ENCODE data around the gene DSCAM.

The DSCAM gene

GRCh38 chr21:40729761-40730425 is 117.1 kb downstream of the DSCAM start:
- H3K9me3 Mint-ChIP-seq: no peaks in the 10 kb centered on the region
- H3K27me3 Mint-ChIP-seq (ENCODE audit: low read depth): no peaks in the 10 kb centered on the region
- no peak overlapping the region for H3K27ac Mint-ChIP-seq
- no peak overlapping the region for H3K4me3 Mint-ChIP-seq
- no peaks in the 10 kb centered on the region for H3K4me1 Mint-ChIP-seq (ENCODE audit: low read depth)
- no peaks in the 10 kb centered on the region for H3K36me3 Mint-ChIP-seq (ENCODE audit: low read depth)

GRCh38 chr21:40723966-40724365 is 123.0 kb downstream of the DSCAM start:
- no peaks in the 10 kb centered on the region for H3K36me3 Mint-ChIP-seq (ENCODE audit: low read depth)
- no peak overlapping the region for H3K27ac Mint-ChIP-seq
- no peaks in the 10 kb centered on the region for H3K27me3 Mint-ChIP-seq (ENCODE audit: low read depth)
- H3K4me3 Mint-ChIP-seq: no peak overlapping the region
- no peaks in the 10 kb centered on the region for H3K4me1 Mint-ChIP-seq (ENCODE audit: low read depth)
- H3K9me3 Mint-ChIP-seq: peaks cover 23% of the 10 kb centered on the region

GRCh38 chr21:40723317-40723716 is 123.6 kb downstream of the DSCAM start:
- no peaks in the 10 kb centered on the region for H3K4me1 Mint-ChIP-seq (ENCODE audit: low read depth)
- H3K36me3 Mint-ChIP-seq (ENCODE audit: low read depth): no peaks in the 10 kb centered on the region
- H3K27me3 Mint-ChIP-seq (ENCODE audit: low read depth): no peaks in the 10 kb centered on the region
- no peak overlapping the region for H3K27ac Mint-ChIP-seq
- no peak overlapping the region for H3K4me3 Mint-ChIP-seq
- H3K9me3 Mint-ChIP-seq: peaks cover 25% of the 10 kb centered on the region

GRCh38 chr21:40719615-40720014 is 127.3 kb downstream of the DSCAM start:
- H3K36me3 Mint-ChIP-seq (ENCODE audit: low read depth): no peaks in the 10 kb centered on the region
- H3K27me3 Mint-ChIP-seq (ENCODE audit: low read depth): no peaks in the 10 kb centered on the region
- peaks cover 28% of the 10 kb centered on the region for H3K9me3 Mint-ChIP-seq
- H3K4me3 Mint-ChIP-seq: no peak overlapping the region
- H3K4me1 Mint-ChIP-seq (ENCODE audit: low read depth): no peaks in the 10 kb centered on the region
- no peak overlapping the region for H3K27ac Mint-ChIP-seq

- Mint-ChIP-seq H3K27ac (no peak overlapping the region), H3K4me3 (no peak overlapping the region), H3K36me3 (ENCODE audit: low read depth) (no peaks in the 10 kb centered on the region), H3K4me1 (ENCODE audit: low read depth) (no peaks in the 10 kb centered on the region), H3K9me3 (peaks cover 29% of the 10 kb centered on the region), H3K27me3 (ENCODE audit: low read depth) (no peaks in the 10 kb centered on the region)
These were observed 129.9 kb downstream of the DSCAM start for GRCh38 chr21:40717028-40717427.

GRCh38 chr21:40714536-40714935 is 132.4 kb downstream of the DSCAM start:
- Mint-ChIP-seq H3K27ac (no peak overlapping the region), H3K36me3 (ENCODE audit: low read depth) (no peaks in the 10 kb centered on the region), H3K9me3 (peaks cover 11% of the 10 kb centered on the region), H3K4me3 (no peak overlapping the region), H3K4me1 (ENCODE audit: low read depth) (no peaks in the 10 kb centered on the region), H3K27me3 (ENCODE audit: low read depth) (no peaks in the 10 kb centered on the region)

GRCh38 chr21:40707656-40708244 is 139.2 kb downstream of the DSCAM start:
- Mint-ChIP-seq H3K27me3 (ENCODE audit: low read depth) (no peaks in the 10 kb centered on the region), H3K9me3 (no peaks in the 10 kb centered on the region), H3K36me3 (ENCODE audit: low read depth) (no peaks in the 10 kb centered on the region), H3K4me3 (no peak overlapping the region), H3K4me1 (ENCODE audit: low read depth) (no peaks in the 10 kb centered on the region), H3K27ac (no peak overlapping the region)

- Mint-ChIP-seq H3K27ac (no peak overlapping the region), H3K27me3 (ENCODE audit: low read depth) (no peaks in the 10 kb centered on the region), H3K36me3 (ENCODE audit: low read depth) (no peaks in the 10 kb centered on the region), H3K4me1 (ENCODE audit: low read depth) (no peaks in the 10 kb centered on the region), H3K9me3 (no peaks in the 10 kb centered on the region), H3K4me3 (no peak overlapping the region)
These were observed 139.9 kb downstream of the DSCAM start for GRCh38 chr21:40706806-40707655.

- H3K36me3 Mint-ChIP-seq (ENCODE audit: low read depth): no peaks in the 10 kb centered on the region
- H3K4me1 Mint-ChIP-seq (ENCODE audit: low read depth): no peaks in the 10 kb centered on the region
- no peak overlapping the region for H3K4me3 Mint-ChIP-seq
- H3K27ac Mint-ChIP-seq: no peak overlapping the region
- H3K9me3 Mint-ChIP-seq: no peaks in the 10 kb centered on the region
- no peaks in the 10 kb centered on the region for H3K27me3 Mint-ChIP-seq (ENCODE audit: low read depth)
These were observed 140.8 kb downstream of the DSCAM start for GRCh38 chr21:40706176-40706575.

- H3K27ac Mint-ChIP-seq: no peak overlapping the region
- no peak overlapping the region for H3K4me3 Mint-ChIP-seq
- no peaks in the 10 kb centered on the region for H3K27me3 Mint-ChIP-seq (ENCODE audit: low read depth)
- H3K9me3 Mint-ChIP-seq: no peaks in the 10 kb centered on the region
- H3K4me1 Mint-ChIP-seq (ENCODE audit: low read depth): no peaks in the 10 kb centered on the region
- H3K36me3 Mint-ChIP-seq (ENCODE audit: low read depth): no peaks in the 10 kb centered on the region
These were observed 142.8 kb downstream of the DSCAM start for GRCh38 chr21:40704141-40704540.

GRCh38 chr21:40699366-40699765 is 147.6 kb downstream of the DSCAM start:
- no peaks in the 10 kb centered on the region for H3K27me3 Mint-ChIP-seq (ENCODE audit: low read depth)

GRCh38 chr21:40696246-40696645 is 150.7 kb downstream of the DSCAM start:
- no peaks in the 10 kb centered on the region for H3K27me3 Mint-ChIP-seq (ENCODE audit: low read depth)
- H3K9me3 Mint-ChIP-seq: no peaks in the 10 kb centered on the region

More at GRCh38 chr21:40699366-40699765, 147.6 kb downstream of the DSCAM start:
- H3K4me1 Mint-ChIP-seq (ENCODE audit: low read depth): no peaks in the 10 kb centered on the region
- no peaks in the 10 kb centered on the region for H3K36me3 Mint-ChIP-seq (ENCODE audit: low read depth)
- no peak overlapping the region for H3K4me3 Mint-ChIP-seq
- H3K27ac Mint-ChIP-seq: no peak overlapping the region
- no peaks in the 10 kb centered on the region for H3K9me3 Mint-ChIP-seq

GRCh38 chr21:40689840-40690360 is 157.1 kb downstream of the DSCAM start:
- H3K27me3 Mint-ChIP-seq (ENCODE audit: low read depth): no peaks in the 10 kb centered on the region
- H3K4me3 Mint-ChIP-seq: no peak overlapping the region
- H3K27ac Mint-ChIP-seq: no peak overlapping the region
- no peaks in the 10 kb centered on the region for H3K4me1 Mint-ChIP-seq (ENCODE audit: low read depth)
- H3K9me3 Mint-ChIP-seq: no peaks in the 10 kb centered on the region
- H3K36me3 Mint-ChIP-seq (ENCODE audit: low read depth): no peaks in the 10 kb centered on the region

More at GRCh38 chr21:40696246-40696645, 150.7 kb downstream of the DSCAM start:
- Mint-ChIP-seq H3K36me3 (ENCODE audit: low read depth) (no peaks in the 10 kb centered on the region), H3K4me1 (ENCODE audit: low read depth) (no peaks in the 10 kb centered on the region), H3K4me3 (no peak overlapping the region), H3K27ac (no peak overlapping the region)

- H3K4me1 Mint-ChIP-seq (ENCODE audit: low read depth): no peaks in the 10 kb centered on the region
- H3K4me3 Mint-ChIP-seq: no peak overlapping the region
- no peak overlapping the region for H3K27ac Mint-ChIP-seq
- no peaks in the 10 kb centered on the region for H3K9me3 Mint-ChIP-seq
- no peaks in the 10 kb centered on the region for H3K27me3 Mint-ChIP-seq (ENCODE audit: low read depth)
- H3K36me3 Mint-ChIP-seq (ENCODE audit: low read depth): no peaks in the 10 kb centered on the region
These were observed 157.7 kb downstream of the DSCAM start for GRCh38 chr21:40689217-40689616.
